Measurements from ENCODE around the gene IL16. TPM values are rescaled to one million over a fixed set of nuclear protein-coding genes. Genes with fewer than 3 reads are reported as not detected.

Gene IL16
- total RNA-seq, 1 donor from 2014 or later: 0.05 TPM

GRCh38 chr15:81222007-81222406 lies 25.3 kb downstream of the IL16 start:
- no peak for DNase-seq (ENCODE audit: low read depth, low spot score)
- no peak for TF ChIP-seq CTCF (conservative IDR thresholded peaks at IDR 0.05)
- no peaks in the 10 kb centered on the region for H3K4me1 Mint-ChIP-seq

GRCh38 chr15:81223346-81223971 lies 26.8 kb downstream of the IL16 start:
- no peak for DNase-seq (ENCODE audit: low read depth, low spot score)
- TF ChIP-seq CTCF (conservative IDR thresholded peaks at IDR 0.05): no peak
- Mint-ChIP-seq H3K4me3 (no peak overlapping the region), H3K9me3 (no peaks in the 10 kb centered on the region), H3K36me3 (ENCODE audit: low read depth) (no peaks in the 10 kb centered on the region), H3K4me1 (no peaks in the 10 kb centered on the region), H3K27me3 (ENCODE audit: low read depth) (peaks cover 12% of the 10 kb centered on the region), H3K27ac (ENCODE audit: unreplicated experiment) (no peak overlapping the region)

More at GRCh38 chr15:81222007-81222406, 25.3 kb downstream of the IL16 start:
- Mint-ChIP-seq H3K4me3 (no peak overlapping the region), H3K36me3 (ENCODE audit: low read depth) (no peaks in the 10 kb centered on the region), H3K9me3 (no peaks in the 10 kb centered on the region), H3K27ac (ENCODE audit: unreplicated experiment) (no peak overlapping the region), H3K27me3 (ENCODE audit: low read depth) (peaks cover 5% of the 10 kb centered on the region)

GRCh38 chr15:81224232-81224631 lies 27.6 kb downstream of the IL16 start:
- no peak overlapping the region for H3K27ac Mint-ChIP-seq (ENCODE audit: unreplicated experiment)
- DNase-seq (ENCODE audit: low read depth, low spot score): no peak
- no peaks in the 10 kb centered on the region for H3K4me1 Mint-ChIP-seq
- no peaks in the 10 kb centered on the region for H3K36me3 Mint-ChIP-seq (ENCODE audit: low read depth)
- no peaks in the 10 kb centered on the region for H3K9me3 Mint-ChIP-seq
- H3K27me3 Mint-ChIP-seq (ENCODE audit: low read depth): peaks cover 12% of the 10 kb centered on the region
- H3K4me3 Mint-ChIP-seq: no peak overlapping the region
- no peak for TF ChIP-seq CTCF (conservative IDR thresholded peaks at IDR 0.05)

- H3K4me3 Mint-ChIP-seq: no peak overlapping the region
- H3K27me3 Mint-ChIP-seq (ENCODE audit: low read depth): peaks cover 12% of the 10 kb centered on the region
- H3K9me3 Mint-ChIP-seq: no peaks in the 10 kb centered on the region
- H3K36me3 Mint-ChIP-seq (ENCODE audit: low read depth): no peaks in the 10 kb centered on the region
- no peak for TF ChIP-seq CTCF (conservative IDR thresholded peaks at IDR 0.05)
- DNase-seq (ENCODE audit: low read depth, low spot score): no peak
- H3K27ac Mint-ChIP-seq (ENCODE audit: unreplicated experiment): no peak overlapping the region
- no peaks in the 10 kb centered on the region for H3K4me1 Mint-ChIP-seq
Measured at GRCh38 chr15:81225161-81225671, 28.5 kb downstream of the IL16 start.

GRCh38 chr15:81227716-81228115 lies 31.0 kb downstream of the IL16 start:
- Mint-ChIP-seq H3K4me1 (no peaks in the 10 kb centered on the region), H3K9me3 (peaks cover 3% of the 10 kb centered on the region), H3K36me3 (ENCODE audit: low read depth) (no peaks in the 10 kb centered on the region), H3K27ac (ENCODE audit: unreplicated experiment) (no peak overlapping the region), H3K4me3 (no peak overlapping the region), H3K27me3 (ENCODE audit: low read depth) (peaks cover 7% of the 10 kb centered on the region)
- no peak for TF ChIP-seq CTCF (conservative IDR thresholded peaks at IDR 0.05)
- no peak for DNase-seq (ENCODE audit: low read depth, low spot score)

Data from neural crest cell (in vitro differentiated cells).